ENCODE data around the gene ATP8A2. TPM values are rescaled to one million over a fixed set of nuclear protein-coding genes. Genes with fewer than 3 reads are reported as not detected.

Gene ATP8A2
- total and polyA plus RNA-seq, 4 donors, result 0.01 to 0.08 (median 0.05) TPM; not detected in 1

- 60% methylated on average over 4 of the region's 4 CpGs for WGBS
- H3K4me1 ChIP-seq (ENCODE audit: control insufficient read depth in 4 of 4, insufficient read depth in 4 of 4, low read length in 3 of 4), result no peaks in the 10 kb centered on the region
- no peaks in the 10 kb centered on the region for H3K27me3 ChIP-seq (ENCODE audit: control insufficient read depth in 4 of 4, insufficient read depth in 4 of 4, low read length in 3 of 4)
- no peak overlapping the region for H3K4me3 ChIP-seq (ENCODE audit: low read depth in 1 of 3, low read length in 3 of 3)
- DNase-seq (ENCODE audit: low spot score), result no peak
- H3K9ac ChIP-seq (ENCODE audit: low read depth in 1 of 2, low read length in 2 of 2), result no peak overlapping the region
- peaks cover 0 to 3% (median 0%) of the 10 kb centered on the region in 4 donors for H3K9me3 ChIP-seq (ENCODE audit: control insufficient read depth in 4 of 4, low read length in 3 of 4)
- TF ChIP-seq CTCF (IDR thresholded peaks at IDR 0.05; ENCODE audit: low read depth, low read length, missing input control) (no peak), YY1 (IDR thresholded peaks at IDR 0.05) (no peak), RXRA (IDR thresholded peaks at IDR 0.05) (no peak)
- TF ChIP-seq, protein P1, sequence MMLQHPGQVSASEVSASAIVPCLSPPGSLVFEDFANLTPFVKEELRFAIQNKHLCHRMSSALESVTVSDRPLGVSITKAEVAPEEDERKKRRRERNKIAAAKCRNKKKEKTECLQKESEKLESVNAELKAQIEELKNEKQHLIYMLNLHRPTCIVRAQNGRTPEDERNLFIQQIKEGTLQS (IDR thresholded peaks at IDR 0.05), result no peak
- H3K27ac ChIP-seq (ENCODE audit: low read depth in 1 of 2, low read length in 2 of 2), result no peak overlapping the region
- H3K36me3 ChIP-seq (ENCODE audit: control insufficient read depth in 4 of 4, insufficient read depth in 3 of 4, low read depth in 1 of 4, low read length in 3 of 4), result no peaks in the 10 kb centered on the region
Observed at GRCh38 chr13:25684491-25684890, 312.7 kb downstream of the ATP8A2 start.

GRCh38 chr13:25686831-25687470 lies 315.2 kb downstream of the ATP8A2 start:
- 78% methylated on average over 9 of the region's 9 CpGs for WGBS
- Histone ChIP-seq H3K27me3 (ENCODE audit: control insufficient read depth in 4 of 4, insufficient read depth in 4 of 4, low read length in 3 of 4) (no peaks in the 10 kb centered on the region), H3K4me1 (ENCODE audit: control insufficient read depth in 4 of 4, insufficient read depth in 4 of 4, low read length in 3 of 4) (no peaks in the 10 kb centered on the region), H3K9ac (ENCODE audit: low read depth in 1 of 2, low read length in 2 of 2) (no peak overlapping the region), H3K27ac (ENCODE audit: low read depth in 1 of 2, low read length in 2 of 2) (no peak overlapping the region), H3K4me3 (ENCODE audit: low read depth in 1 of 3, low read length in 3 of 3) (no peak overlapping the region), H3K36me3 (ENCODE audit: control insufficient read depth in 4 of 4, insufficient read depth in 3 of 4, low read depth in 1 of 4, low read length in 3 of 4) (no peaks in the 10 kb centered on the region), H3K9me3 (ENCODE audit: control insufficient read depth in 4 of 4, low read length in 3 of 4) (no peaks in the 10 kb centered on the region)
- DNase-seq (ENCODE audit: low spot score), result no peak
- no peak for TF ChIP-seq YY1 (IDR thresholded peaks at IDR 0.05)
- no peak for TF ChIP-seq GABPA (IDR thresholded peaks at IDR 0.05 in 1 of 2, conservative IDR thresholded peaks at IDR 0.05 in 1 of 2)
- TF ChIP-seq SP1 (IDR thresholded peaks at IDR 0.05), result no peak
- TF ChIP-seq TAF1 (conservative IDR thresholded peaks at IDR 0.05), result no peak
- no peak for TF ChIP-seq FOXA1 (IDR thresholded peaks at IDR 0.05)
- TF ChIP-seq NR2F2 (IDR thresholded peaks at IDR 0.05), result no peak
- no peak for TF ChIP-seq FOXA2 (IDR thresholded peaks at IDR 0.05)
- no peak for TF ChIP-seq JUND (IDR thresholded peaks at IDR 0.05)
- TF ChIP-seq, protein P2, sequence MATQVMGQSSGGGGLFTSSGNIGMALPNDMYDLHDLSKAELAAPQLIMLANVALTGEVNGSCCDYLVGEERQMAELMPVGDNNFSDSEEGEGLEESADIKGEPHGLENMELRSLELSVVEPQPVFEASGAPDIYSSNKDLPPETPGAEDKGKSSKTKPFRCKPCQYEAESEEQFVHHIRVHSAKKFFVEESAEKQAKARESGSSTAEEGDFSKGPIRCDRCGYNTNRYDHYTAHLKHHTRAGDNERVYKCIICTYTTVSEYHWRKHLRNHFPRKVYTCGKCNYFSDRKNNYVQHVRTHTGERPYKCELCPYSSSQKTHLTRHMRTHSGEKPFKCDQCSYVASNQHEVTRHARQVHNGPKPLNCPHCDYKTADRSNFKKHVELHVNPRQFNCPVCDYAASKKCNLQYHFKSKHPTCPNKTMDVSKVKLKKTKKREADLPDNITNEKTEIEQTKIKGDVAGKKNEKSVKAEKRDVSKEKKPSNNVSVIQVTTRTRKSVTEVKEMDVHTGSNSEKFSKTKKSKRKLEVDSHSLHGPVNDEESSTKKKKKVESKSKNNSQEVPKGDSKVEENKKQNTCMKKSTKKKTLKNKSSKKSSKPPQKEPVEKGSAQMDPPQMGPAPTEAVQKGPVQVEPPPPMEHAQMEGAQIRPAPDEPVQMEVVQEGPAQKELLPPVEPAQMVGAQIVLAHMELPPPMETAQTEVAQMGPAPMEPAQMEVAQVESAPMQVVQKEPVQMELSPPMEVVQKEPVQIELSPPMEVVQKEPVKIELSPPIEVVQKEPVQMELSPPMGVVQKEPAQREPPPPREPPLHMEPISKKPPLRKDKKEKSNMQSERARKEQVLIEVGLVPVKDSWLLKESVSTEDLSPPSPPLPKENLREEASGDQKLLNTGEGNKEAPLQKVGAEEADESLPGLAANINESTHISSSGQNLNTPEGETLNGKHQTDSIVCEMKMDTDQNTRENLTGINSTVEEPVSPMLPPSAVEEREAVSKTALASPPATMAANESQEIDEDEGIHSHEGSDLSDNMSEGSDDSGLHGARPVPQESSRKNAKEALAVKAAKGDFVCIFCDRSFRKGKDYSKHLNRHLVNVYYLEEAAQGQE (IDR thresholded peaks at IDR 0.05), result no peak
- no peak for TF ChIP-seq CTCF (IDR thresholded peaks at IDR 0.05; ENCODE audit: low read depth, low read length, missing input control)
- no peak for TF ChIP-seq MAX (IDR thresholded peaks at IDR 0.05)
- no peak for TF ChIP-seq RAD21 (IDR thresholded peaks at IDR 0.05)
- TF ChIP-seq HNF4G (IDR thresholded peaks at IDR 0.05), result no peak
- TF ChIP-seq, protein P1 (IDR thresholded peaks at IDR 0.05), result no peak
- no peak for TF ChIP-seq HNF4A (conservative IDR thresholded peaks at IDR 0.05)
- TF ChIP-seq EGR1 (IDR thresholded peaks at IDR 0.05; ENCODE audit: low read depth in 2 of 2), result no peak
- no peak for TF ChIP-seq RXRA (IDR thresholded peaks at IDR 0.05)

Data from liver (tissue), 9 donors.